Heart right ventricle (tissue), 16 donors: Measurements from ENCODE around the gene ATXN7. TPM values are rescaled to one million over a fixed set of nuclear protein-coding genes. Genes with fewer than 3 reads are reported as not detected.
A peak's percentile ranks its signal among the peaks of the same experiment; 100 is the strongest.

Experiments used
- ATAC-seq, 8 donors: fragments of 200-7000 bp; cut with Tn5 transposase; one replicate each; pipeline ENCODE4 v1.9.1; 2020; ENCODE audit warnings: mild to moderate bottlenecking in 8 of 8, moderate library complexity in 8 of 8, moderate number of reproducible peaks in 1 of 8
- DNase-seq, 2 donors: peaks; one replicate each; pipeline ENCODE4 v3.0.0-alpha.2; 2020
- H3K27ac ChIP-seq, 10 donors: fragments of 200-600 bp; sonication (generic) in 2 of 10; one replicate each; pipeline versions ENCODE4 v1.5.0 to v1.8.0; 2020 to 2022; ENCODE audit warnings: mild to moderate bottlenecking in 3 of 10
- H3K27me3 ChIP-seq, 7 donors: fragments of 200-600 bp; one replicate each; pipeline ENCODE4 v1.8.0; 2021 to 2022; ENCODE audit warnings: mild to moderate bottlenecking in 2 of 7
- H3K36me3 ChIP-seq, 9 donors: fragments of 200-600 bp; sonication (generic) in 1 of 9; one replicate each; pipeline versions ENCODE4 v1.5.0 to v1.8.0; 2020 to 2022; ENCODE audit warnings: mild to moderate bottlenecking in 2 of 9
- H3K4me1 ChIP-seq, 9 donors: fragments of 200-600 bp; sonication (generic) in 1 of 9; one replicate each; pipeline versions ENCODE4 v1.5.0 to v1.8.0; 2020 to 2022; ENCODE audit warnings: mild to moderate bottlenecking in 4 of 9
- H3K4me3 ChIP-seq, 10 donors: fragments of 200-600 bp; sonication (generic) in 2 of 10; one replicate each; pipeline versions ENCODE4 v1.5.0 to v1.8.0; 2020 to 2022; ENCODE audit warnings: mild to moderate bottlenecking in 7 of 10, moderate library complexity in 2 of 10
- H3K9me3 ChIP-seq, 11 donors: fragments of 200-600 bp in 10 of 11; sonication (generic) in 2 of 11; one replicate each; pipeline versions ENCODE4 v1.5.0 to v1.8.0; 2013 to 2022; ENCODE audit warnings: mild to moderate bottlenecking in 2 of 11, control low read depth in 1 of 11, moderate library complexity in 1 of 11
- CTCF ChIP-seq, 9 donors: fragments of 200-600 bp; sonication (generic) in 2 of 9; IDR thresholded peaks; one replicate each; pipeline versions ENCODE4 v1.5.0 to v1.8.0; 2021 to 2022; ENCODE audit warnings: antibody characterized with exemption in 9 of 9, mild to moderate bottlenecking in 5 of 9, moderate library complexity in 1 of 9
- WGBS, 2 donors: extraction: QIAGEN DNeasy Blood & Tissue Kit; methylation state at CpG; one replicate each; pipeline ENCODE4 v1.1.7; 2013; ENCODE audit warnings: inconsistent platforms in 1 of 2; 5-methylcytosine and 5-hydroxymethylcytosine counted together
- intact Hi-C, 10 donors: fragments of 100-400 bp; cut with DNase I; formaldehyde crosslinking; loops; one replicate each; pipeline versions ENCODE4 v1.11.1 to v1.14.2; 2022
- polyA plus RNA-seq, 2 donors: library from polyadenylated mRNA; stranded (reverse); fragments of 200-250 nt; gene quantifications; one replicate each; pipeline ENCODE4 v1.2.3, GENCODE V29; 2013
- total RNA-seq, 10 donors: library from RNA; stranded (reverse); fragmentation: NEBNext Ultra II Directional in 3 of 10; extraction: Animal tissue kit (Norgen Biotek cat#: 25700) in 3 of 10; gene quantifications; one replicate each; pipeline versions ENCODE4 v1.2.1 to v1.2.4, GENCODE V29; 2021 to 2023
- donor health status: Arrhythmogenic right ventricular cardiomyopathy.
- donor health status: ischemic (EF 13 %, LVEDD 7.1; RV severe dilation, severe dysfunction).
- donor health status: healthy with polysubstance abuse.
- donor health status: DM: no; HTN: yes; CAD: no.
- donor health status: DM: no; HTN: no; CAD: no.
- donor health status: ischemic (EF 25% LVEDD 6.9; RV normal size, moderate dysfunction).
- donor health status: ischemic (EF 25% LVEDD 5.7; RV mildly dilated, moderate dysfunction).
- donor health status: healthy.
- donor health status: DM: yes; HTN: yes; CAD: no.
- donor health status: Ischemic cardiomyopathy.
- donor health status: ischemic (EF 35%, LVEDD 5.7; RV mildly dilated, moderate dysfunction).
- donor health status: nonischemic (EF 11% LVEDD 7.7; RV severe dilation, severe dysfunction).
- donor health status: DM: yes; HTN: yes; CAD: no.
- donor health status: PGD.
- donor health status: ischemic (EF 29% LVEDD 5.4; RV normal size, mild dysfunction).
- donor health status: nonischemic (EF 23%, LVEDD 6.1; RV moderate dilation, normal function).

ATXN7 gene
- total and polyA plus RNA-seq, 12 donors = 1.7 to 31.0 (median 19.6) TPM

- ATAC-seq (no peak), DNase-seq (no peak)
- 90 to 94% methylated on average over 3 of the region's 3 CpGs for WGBS, 2 donors
- Histone ChIP-seq H3K4me3 (no peak overlapping the region), H3K9me3 (no peaks in the 10 kb centered on the region), H3K27ac (no peak overlapping the region), H3K36me3 (peaks cover 0 to 100% (median 67%) of the 10 kb centered on the region in 9 donors), H3K27me3 (no peaks in the 10 kb centered on the region), H3K4me1 (peaks cover 0 to 11% (median 6%) of the 10 kb centered on the region in 9 donors)
- no peak for TF ChIP-seq CTCF (IDR thresholded peaks at IDR 0.05)
- intact Hi-C loops = loop anchor here in 8 of 10 donors (5.0 to 10.0 kb wide), 9 partner anchors 34 to 647 kb away; partner anchors contain the start of genes SCAANT1 (in 6 of the 8), ATXN7 (in 4 of the 8) and THOC7 (in 4 of the 8)
Measured at GRCh38 chr3:63991666-63992065, 128.0 kb downstream of the ATXN7 start.

DNA sequence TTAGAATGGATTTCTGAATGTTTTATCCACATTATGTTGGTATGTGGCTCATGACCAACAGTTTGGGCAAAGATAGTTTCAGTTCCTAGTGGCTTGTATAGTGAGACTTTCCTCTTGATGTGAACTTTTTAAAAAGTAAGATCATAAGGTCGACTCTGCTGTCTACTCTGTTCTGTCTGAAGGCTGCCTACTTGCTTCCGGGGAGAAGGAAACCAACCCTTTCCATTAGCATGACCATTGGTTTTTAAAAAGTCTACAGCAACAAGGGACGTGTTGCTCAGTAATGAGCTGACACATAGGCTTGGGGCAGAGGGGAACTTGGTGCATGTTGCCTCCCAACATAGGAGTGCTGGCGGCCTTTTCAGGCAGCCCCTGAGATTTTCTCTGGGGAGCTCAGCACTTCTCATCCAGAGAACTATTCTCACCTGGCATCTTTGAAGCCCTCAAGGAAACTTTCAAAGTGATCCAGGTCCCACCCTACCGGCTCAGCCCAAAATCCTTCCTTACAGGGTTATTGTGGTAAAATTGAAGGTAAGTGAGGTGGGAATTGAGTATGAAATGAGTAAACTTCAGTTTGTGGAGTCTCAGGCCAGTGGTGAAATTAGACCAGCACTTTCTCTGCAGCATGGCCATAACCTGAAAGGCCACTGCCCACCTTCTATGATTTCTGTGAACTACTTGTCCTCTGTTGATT is 129.0 kb downstream of the ATXN7 start:
- DNase-seq (no peak), ATAC-seq (no peak)
- intact Hi-C loops = loop anchor here in 8 of 10 donors (5.0 to 10.0 kb wide), 9 partner anchors 35 to 648 kb away; partner anchors contain the start of genes SCAANT1 (in 6 of the 8), ATXN7 (in 4 of the 8) and THOC7 (in 4 of the 8)
- H3K27ac ChIP-seq = peak overlapping the region in 1 of 10 donors; percentile 44
- no peaks in the 10 kb centered on the region for H3K27me3 ChIP-seq
- H3K4me1 ChIP-seq = peaks cover 0 to 11% (median 6%) of the 10 kb centered on the region in 9 donors
- 88% methylated on average over 5 of the region's 5 CpGs for WGBS, 2 donors
- no peak overlapping the region for H3K4me3 ChIP-seq
- H3K36me3 ChIP-seq = peaks cover 0 to 100% (median 67%) of the 10 kb centered on the region in 9 donors
- no peaks in the 10 kb centered on the region for H3K9me3 ChIP-seq
- no peak for TF ChIP-seq CTCF (IDR thresholded peaks at IDR 0.05)

- ATAC-seq (peak; percentile 75 to 92 (median 90)), DNase-seq (peak; percentile 47 to 59)
- intact Hi-C loops = loop anchor here in 8 of 10 donors (5.0 to 10.0 kb wide), 9 partner anchors 36 to 649 kb away; partner anchors contain the start of genes SCAANT1 (in 6 of the 8), ATXN7 (in 4 of the 8) and THOC7 (in 4 of the 8)
- Histone ChIP-seq H3K36me3 (peaks cover 0 to 98% (median 62%) of the 10 kb centered on the region in 9 donors), H3K4me1 (peaks cover 0 to 11% (median 6%) of the 10 kb centered on the region in 9 donors), H3K4me3 (no peak overlapping the region), H3K27me3 (no peaks in the 10 kb centered on the region), H3K9me3 (no peaks in the 10 kb centered on the region), H3K27ac (no peak overlapping the region)
- peak; percentile 83 to 95 (median 91) for TF ChIP-seq CTCF (IDR thresholded peaks at IDR 0.05)
- 34 to 37% methylated on average over 3 of the region's 3 CpGs for WGBS, 2 donors
Measured at GRCh38 chr3:63993653-63994079, 130.0 kb downstream of the ATXN7 start.

- Histone ChIP-seq H3K27me3 (no peaks in the 10 kb centered on the region), H3K27ac (no peak overlapping the region), H3K4me1 (peaks cover 0 to 19% (median 6%) of the 10 kb centered on the region in 9 donors), H3K9me3 (no peaks in the 10 kb centered on the region), H3K36me3 (peaks cover 0 to 98% (median 50%) of the 10 kb centered on the region in 9 donors), H3K4me3 (no peak overlapping the region)
- ATAC-seq (no peak), DNase-seq (no peak)
- intact Hi-C loops = loop anchor here in 7 of 10 donors (5.0 to 10.0 kb wide), 7 partner anchors 33 to 650 kb away; partner anchors contain the start of genes SCAANT1 (in 6 of the 7), ATXN7 (in 3 of the 7) and THOC7 (in 3 of the 7)
- WGBS, 2 donors = 92 to 97% methylated on average over 5 of the region's 5 CpGs
- TF ChIP-seq CTCF (IDR thresholded peaks at IDR 0.05) = no peak
Measured at GRCh38 chr3:63995086-63995485, 131.4 kb downstream of the ATXN7 start.
